Gastrocnemius medialis (tissue), 4 donors: ENCODE measurements around the gene CYBA. TPM values are rescaled to one million over a fixed set of nuclear protein-coding genes. Genes with fewer than 3 reads are reported as not detected.

Source experiments
- ATAC-seq, 2 donors: fragments of 150-250 bp; one replicate each; pipeline ENCODE4 v1.9.1; 2016
- DNase-seq, 2 donors: peaks; one replicate each; pipeline ENCODE4 v3.0.0-alpha.2; 2019
- H3K27ac ChIP-seq, 4 donors: fragments of 200-600 bp; sonication (generic); 1 replicate in 1 of 4; 2 replicates in 3 of 4; pipeline ENCODE4 v1.5.1; 2016 to 2018; ENCODE audit warnings: mild to moderate bottlenecking in 2 of 4, moderate library complexity in 1 of 4
- H3K27me3 ChIP-seq, 3 donors: fragments of 200-600 bp; sonication (generic) in 2 of 3; 1 replicate in 1 of 3; 2 replicates in 2 of 3; pipeline versions ENCODE4 v1.5.1 to v1.6.0; 2016 to 2019; ENCODE audit warnings: mild to moderate bottlenecking in 1 of 3, moderate library complexity in 1 of 3
- H3K36me3 ChIP-seq, 2 donors: fragments of 200-600 bp; sonication (generic) in 1 of 2; one replicate each; pipeline ENCODE4 v1.5.1; 2017 to 2018
- H3K4me1 ChIP-seq, 2 donors: fragments of 200-600 bp; sonication (generic) in 1 of 2; one replicate each; pipeline ENCODE4 v1.5.1; 2016 to 2017; ENCODE audit warnings: mild to moderate bottlenecking in 2 of 2
- H3K4me3 ChIP-seq, 4 donors: fragments of 200-600 bp; sonication (generic) in 3 of 4; 1 replicate in 1 of 4; 2 replicates in 3 of 4; pipeline ENCODE4 v1.5.1; 2016 to 2019; ENCODE audit warnings: mild to moderate bottlenecking in 2 of 4
- H3K9me3 ChIP-seq, 3 donors: fragments of 200-600 bp; sonication (generic) in 2 of 3; 1 replicate in 1 of 3; 2 replicates in 2 of 3; pipeline ENCODE4 v1.5.1; 2016 to 2019
- POLR2A ChIP-seq, 2 donors: fragments of 450-650 bp; IDR thresholded peaks; one replicate each; pipeline ENCODE4 v1.6.1; 2017; ENCODE audit warnings: antibody characterized with exemption in 2 of 2, mild to moderate bottlenecking in 2 of 2, moderate library complexity in 2 of 2
- in situ Hi-C, 4 donors: fragments of 200-750 bp; cut with MboI; loops; one replicate each; pipeline versions ENCODE4 v1.15.0 to v1.8.0; 2017; ENCODE audit warnings: low sequenced_read_pairs in 4 of 4
- intact Hi-C: fragments of 100-400 bp; cut with DNase I; formaldehyde crosslinking; loops from one replicate; pipeline ENCODE4 v1.15.1; 2023; ENCODE audit warnings: low total_unique reads
- total RNA-seq, 4 donors: library from RNA; depleted of rRNA; stranded (reverse); fragments of >200 nt; gene quantifications; one replicate each; pipeline versions ENCODE4 v1.1.0 to v1.2.3, GENCODE V29; 2016
- TF ChIP-seq, protein P1 (sequence below), 5 experiments: fragments of 450-650 bp in 3 of 5; fragments of 200-600 bp in 2 of 5; sonication (generic) in 2 of 5; IDR thresholded peaks in 4 of 5; conservative IDR thresholded peaks in 1 of 5; 1 replicate in 4 of 5; 2 replicates in 1 of 5; pipeline ENCODE4 v1.5.1; 2016 to 2019; ENCODE audit warnings: antibody characterized with exemption in 5 of 5, mild to moderate bottlenecking in 3 of 5, moderate library complexity in 3 of 5

Gene CYBA
- total RNA-seq, 4 donors from 2014 or later = 5.1 to 33.2 (median 28.7) TPM

DNA sequence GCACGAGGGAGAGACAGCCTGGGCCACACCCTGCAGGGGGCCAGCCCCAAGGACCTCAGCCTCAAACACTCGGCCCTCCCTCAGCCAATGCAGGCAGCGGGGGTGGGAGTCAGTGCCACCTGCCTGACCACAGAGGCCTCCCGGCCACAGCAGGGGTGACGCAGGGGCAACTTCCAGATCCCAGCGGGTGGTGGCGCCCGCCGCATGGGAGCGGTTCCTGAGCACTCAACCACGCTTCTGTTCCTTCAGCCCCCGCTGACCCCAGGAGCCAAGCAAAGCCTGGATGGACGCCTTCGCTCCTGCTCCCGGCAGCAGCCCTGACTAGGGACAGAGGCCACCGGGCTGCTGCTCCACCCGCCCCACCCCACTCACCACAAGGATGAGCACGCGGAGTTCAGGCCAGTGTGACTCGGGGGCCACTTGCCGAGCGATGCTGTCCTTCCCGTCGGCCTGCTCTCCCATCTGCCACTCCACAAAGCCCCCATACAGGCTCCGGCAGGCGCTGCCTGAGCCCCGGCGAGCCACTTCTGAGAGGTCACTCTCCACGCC lies 5.0 kb upstream of the CYBA start:
- no peak overlapping the region for H3K4me3 ChIP-seq
- in situ Hi-C loops = no loop called here
- H3K4me1 ChIP-seq = peaks cover 8 to 9% of the 10 kb centered on the region in 2 donors
- H3K9me3 ChIP-seq = no peaks in the 10 kb centered on the region
- ATAC-seq (no peak), DNase-seq (no peak)
- no peak for TF ChIP-seq POLR2A (IDR thresholded peaks at IDR 0.05)
- TF ChIP-seq, protein P1, sequence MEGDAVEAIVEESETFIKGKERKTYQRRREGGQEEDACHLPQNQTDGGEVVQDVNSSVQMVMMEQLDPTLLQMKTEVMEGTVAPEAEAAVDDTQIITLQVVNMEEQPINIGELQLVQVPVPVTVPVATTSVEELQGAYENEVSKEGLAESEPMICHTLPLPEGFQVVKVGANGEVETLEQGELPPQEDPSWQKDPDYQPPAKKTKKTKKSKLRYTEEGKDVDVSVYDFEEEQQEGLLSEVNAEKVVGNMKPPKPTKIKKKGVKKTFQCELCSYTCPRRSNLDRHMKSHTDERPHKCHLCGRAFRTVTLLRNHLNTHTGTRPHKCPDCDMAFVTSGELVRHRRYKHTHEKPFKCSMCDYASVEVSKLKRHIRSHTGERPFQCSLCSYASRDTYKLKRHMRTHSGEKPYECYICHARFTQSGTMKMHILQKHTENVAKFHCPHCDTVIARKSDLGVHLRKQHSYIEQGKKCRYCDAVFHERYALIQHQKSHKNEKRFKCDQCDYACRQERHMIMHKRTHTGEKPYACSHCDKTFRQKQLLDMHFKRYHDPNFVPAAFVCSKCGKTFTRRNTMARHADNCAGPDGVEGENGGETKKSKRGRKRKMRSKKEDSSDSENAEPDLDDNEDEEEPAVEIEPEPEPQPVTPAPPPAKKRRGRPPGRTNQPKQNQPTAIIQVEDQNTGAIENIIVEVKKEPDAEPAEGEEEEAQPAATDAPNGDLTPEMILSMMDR (IDR thresholded peaks at IDR 0.05 in 4 of 5, conservative IDR thresholded peaks at IDR 0.05 in 1 of 5) = no peak
- intact Hi-C loops = no loop called here
- no peaks in the 10 kb centered on the region for H3K27me3 ChIP-seq
- peaks cover 0 to 29% of the 10 kb centered on the region in 2 donors for H3K36me3 ChIP-seq
- no peak overlapping the region for H3K27ac ChIP-seq

DNA sequence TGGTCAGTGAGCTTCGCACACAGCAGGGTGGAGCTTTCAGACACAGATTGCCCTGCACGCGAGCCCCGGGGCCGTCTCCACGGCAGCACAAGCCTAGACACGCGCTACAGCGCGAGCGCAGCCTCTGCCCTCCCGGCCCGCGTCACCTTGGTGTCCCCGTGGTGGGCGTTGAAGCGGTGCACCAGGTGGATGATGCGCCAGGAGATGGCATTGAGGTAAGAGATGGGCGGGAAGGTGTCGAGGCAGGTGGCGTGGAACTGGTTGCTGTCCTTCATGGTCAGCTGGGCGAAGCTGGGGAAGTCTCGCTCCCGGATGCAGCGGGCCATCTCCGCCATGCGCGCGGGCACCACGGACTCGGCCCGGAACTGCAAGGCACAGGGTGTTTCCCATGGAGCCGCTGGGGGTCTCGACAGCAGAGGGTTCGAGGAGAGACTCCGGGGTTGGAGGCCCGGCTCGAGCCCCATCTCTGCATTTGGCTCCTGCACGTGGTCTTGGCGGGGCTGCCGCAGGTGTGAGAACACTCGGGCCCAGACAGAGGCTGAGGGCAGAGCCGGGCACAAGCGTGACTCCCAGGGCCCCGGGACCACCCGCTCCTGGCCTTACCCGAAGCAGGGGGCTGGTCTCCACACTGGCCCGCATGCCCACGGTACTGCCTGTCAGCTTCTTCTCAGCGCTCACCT lies 4.3 kb upstream of the CYBA start:
- Histone ChIP-seq H3K9me3 (no peaks in the 10 kb centered on the region), H3K27me3 (no peaks in the 10 kb centered on the region), H3K4me1 (peaks cover 8 to 9% of the 10 kb centered on the region in 2 donors), H3K4me3 (no peak overlapping the region), H3K27ac (no peak overlapping the region), H3K36me3 (peaks cover 0 to 29% of the 10 kb centered on the region in 2 donors)
- TF ChIP-seq, protein P1 (IDR thresholded peaks at IDR 0.05 in 4 of 5, conservative IDR thresholded peaks at IDR 0.05 in 1 of 5) = no peak
- no peak for TF ChIP-seq POLR2A (IDR thresholded peaks at IDR 0.05)
- in situ Hi-C loops (no loop called here), intact Hi-C loops (no loop called here)
- no peak for DNase-seq
- ATAC-seq = no peak

DNA sequence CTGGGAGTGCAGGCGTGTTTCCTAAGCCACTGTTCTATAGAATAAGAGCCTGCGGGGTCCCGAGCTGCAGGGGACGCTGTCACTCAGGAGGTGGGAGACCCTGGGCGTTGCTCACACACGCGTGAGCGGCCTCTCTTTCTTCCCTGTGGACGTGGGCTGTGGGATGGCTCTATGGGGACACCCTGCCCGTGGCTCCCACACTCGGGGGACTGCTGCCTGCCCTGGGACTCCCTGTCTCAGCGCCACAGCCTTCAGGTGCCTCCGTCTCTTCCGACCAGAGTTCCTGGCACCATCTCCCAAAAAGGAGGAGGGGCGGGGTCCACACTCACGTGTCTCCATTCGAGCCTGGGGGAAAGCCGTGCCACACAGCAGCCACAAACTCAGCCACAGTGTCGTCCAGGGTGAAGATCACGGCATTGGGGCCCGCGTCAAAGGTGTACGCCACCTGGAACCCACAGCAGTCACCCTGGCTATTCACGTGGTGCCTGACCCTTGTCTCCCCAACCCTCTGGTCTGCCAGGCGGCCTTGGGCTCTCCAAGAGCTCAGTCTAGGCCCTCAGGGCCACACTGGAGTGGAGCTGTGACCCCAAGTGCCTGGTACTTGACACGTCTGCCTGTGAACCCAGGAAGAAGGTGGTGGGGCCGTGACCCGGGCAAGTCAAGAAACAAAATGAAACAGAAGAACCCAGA lies 3.7 kb upstream of the CYBA start:
- DNase-seq = no peak
- intact Hi-C loops = no loop called here
- Histone ChIP-seq H3K4me3 (no peak overlapping the region), H3K4me1 (peaks cover 8 to 9% of the 10 kb centered on the region in 2 donors), H3K27ac (no peak overlapping the region), H3K36me3 (peaks cover 0 to 29% of the 10 kb centered on the region in 2 donors), H3K9me3 (no peaks in the 10 kb centered on the region), H3K27me3 (no peaks in the 10 kb centered on the region)
- ATAC-seq = no peak
- no peak for TF ChIP-seq POLR2A (IDR thresholded peaks at IDR 0.05)
- TF ChIP-seq, protein P1 (IDR thresholded peaks at IDR 0.05 in 4 of 5, conservative IDR thresholded peaks at IDR 0.05 in 1 of 5) = no peak
- in situ Hi-C loops = no loop called here

DNA sequence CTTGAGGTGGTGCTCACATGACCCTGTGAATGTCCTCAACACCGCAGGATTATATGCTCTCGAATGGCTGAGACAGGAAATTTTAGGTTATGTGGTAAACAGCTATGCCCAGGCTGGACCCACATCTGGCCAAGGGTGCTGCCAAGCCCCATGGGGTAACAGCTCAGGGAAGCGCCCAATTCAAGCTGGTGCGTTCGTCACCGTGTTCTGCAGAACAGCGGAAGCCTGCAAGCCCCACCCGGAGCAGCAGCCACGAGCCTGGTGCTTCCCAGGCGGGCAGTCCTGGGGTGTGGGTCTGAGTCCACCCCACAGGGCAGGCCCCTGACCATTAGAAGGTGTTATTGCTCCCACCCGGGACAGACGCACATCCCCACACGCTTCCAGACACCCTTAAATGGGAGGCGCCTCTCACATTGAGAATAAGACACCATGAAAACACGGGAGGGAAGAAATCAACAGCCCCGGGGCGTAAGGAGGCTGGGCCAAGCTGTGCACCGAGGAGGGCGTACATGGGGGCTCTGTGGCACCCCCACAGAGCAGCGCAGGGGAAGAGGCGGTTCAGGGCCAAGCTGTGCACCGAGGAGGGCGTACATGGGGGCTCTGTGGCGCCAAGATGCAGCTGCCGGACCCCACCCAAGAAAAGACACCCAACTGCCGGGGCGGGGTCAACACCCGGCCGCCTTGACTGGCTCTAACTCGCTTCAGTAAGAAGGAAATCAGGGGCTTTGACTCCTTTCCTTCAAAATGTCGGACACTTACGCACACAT lies 2.9 kb upstream of the CYBA start:
- peaks cover 0 to 29% of the 10 kb centered on the region in 2 donors for H3K36me3 ChIP-seq
- intact Hi-C loops = no loop called here
- no peak for ATAC-seq

More for the DNA sequence above, 2.9 kb upstream of the CYBA start:
- Histone ChIP-seq H3K27me3 (no peaks in the 10 kb centered on the region), H3K9me3 (no peaks in the 10 kb centered on the region), H3K4me1 (peaks cover 8 to 9% of the 10 kb centered on the region in 2 donors), H3K4me3 (no peak overlapping the region), H3K27ac (no peak overlapping the region)
- TF ChIP-seq, protein P1 (IDR thresholded peaks at IDR 0.05 in 4 of 5, conservative IDR thresholded peaks at IDR 0.05 in 1 of 5) = no peak
- TF ChIP-seq POLR2A (IDR thresholded peaks at IDR 0.05) = no peak
- in situ Hi-C loops = no loop called here
- DNase-seq = no peak
